Panc1 (cell line): Measurements from ENCODE around the gene COL4A2. TPM values are rescaled to one million over a fixed set of nuclear protein-coding genes. Genes with fewer than 3 reads are reported as not detected.

Experiments used
- ATAC-seq: fragments of 200-7000 bp; cut with Tn5 transposase; 2 replicates; pipeline ENCODE4 v1.9.1; 2020; ENCODE audit warnings: mild to moderate bottlenecking, moderate library complexity
- BruUV-seq: library from RNA; stranded (reverse); fragments of 400-500 nt; replicated peaks from 2 replicates; lab custom pipeline; 2021; lab: Mats Ljungman, UMichigan
- CTCF ChIA-PET: fragments of 300-600 bp; sonication (Branson Sonifier 250); formaldehyde crosslinking; loops from one replicate; lab custom pipeline; 2022; ENCODE audit warnings: antibody characterized with exemption; lab: Charles Lee
- POLR2A ChIA-PET: fragments of 300-600 bp; sonication (Branson Sonifier 250); formaldehyde crosslinking; loops from one replicate; lab custom pipeline; 2022; ENCODE audit warnings: antibody characterized with exemption; lab: Charles Lee
- DNase-seq: peaks from one replicate; pipeline ENCODE4 v3.0.0-alpha.2; 2010; ENCODE audit warnings: low read depth, low spot score
- H3K27ac ChIP-seq: 2 replicates; pipeline ENCODE4 v1.5.1; 2011; ENCODE audit warnings: mild to moderate bottlenecking, low read length, inconsistent platforms
- H3K27me3 ChIP-seq: fragments of 200-500 bp; sonication (Bioruptor generic); 2 replicates; pipeline ENCODE4 v1.6.0; 2014; ENCODE audit warnings: low read length, inconsistent platforms; ENCODE audit not compliant: control insufficient read depth, insufficient read depth
- H3K36me3 ChIP-seq: fragments of 200-500 bp; sonication (Bioruptor generic); 2 replicates; pipeline ENCODE4 v1.5.1; 2014; ENCODE audit warnings: inconsistent platforms, mild to moderate bottlenecking, low read length, moderate library complexity; ENCODE audit not compliant: control insufficient read depth, insufficient read depth
- H3K4me1 ChIP-seq: 2 replicates; pipeline ENCODE4 v1.5.1; 2011; ENCODE audit warnings: inconsistent platforms, mild to moderate bottlenecking, low read length, moderate library complexity; ENCODE audit not compliant: control insufficient read depth, insufficient read depth
- H3K4me3 ChIP-seq, 2 experiments: 2 replicates each; pipeline ENCODE4 v1.5.1; 2011 to 2012; ENCODE audit warnings: low read depth in 2 of 2, low read length in 2 of 2, mild to moderate bottlenecking in 2 of 2, inconsistent platforms in 1 of 2, moderate library complexity in 1 of 2
- H3K9me3 ChIP-seq: fragments of 200-500 bp; sonication (Bioruptor generic); 2 replicates; pipeline ENCODE4 v1.5.1; 2014; ENCODE audit warnings: low read depth, mild to moderate bottlenecking, inconsistent platforms, low read length, moderate library complexity; ENCODE audit not compliant: control insufficient read depth, insufficient read depth
- CTCF ChIP-seq: fragments of 450-650 bp; IDR thresholded peaks from 2 replicates; pipeline ENCODE4 v1.5.1; 2017; ENCODE audit warnings: mild to moderate bottlenecking
- POLR2AphosphoS5 ChIP-seq: IDR thresholded peaks from 2 replicates; pipeline ENCODE4 v1.6.1; 2012; ENCODE audit warnings: mild to moderate bottlenecking, low read depth, low read length, moderate library complexity
- REST ChIP-seq, 2 experiments: IDR thresholded peaks; 2 replicates each; pipeline ENCODE4 v1.6.1; 2011 to 2012; ENCODE audit warnings: low read depth in 2 of 2, control low read depth in 1 of 2, low read length in 1 of 2, mild to moderate bottlenecking in 1 of 2, moderate library complexity in 1 of 2; ENCODE audit not compliant: insufficient read depth in 1 of 2
- SIN3A ChIP-seq: IDR thresholded peaks from 2 replicates; pipeline ENCODE4 v1.6.1; 2012; ENCODE audit warnings: low read depth, mild to moderate bottlenecking, low read length, moderate library complexity, borderline replicate concordance; ENCODE audit not compliant: insufficient read depth
- TCF7L2 ChIP-seq: IDR thresholded peaks from 2 replicates; pipeline ENCODE4 v1.6.1; 2011; ENCODE audit warnings: mild to moderate bottlenecking, low read depth, low read length, inconsistent platforms
- in situ Hi-C: cut with HindIII; loops from 2 replicates; pipeline ENCODE4 v1.10.0; 2016; ENCODE audit warnings: low sequenced_read_pairs, low pct_unique_long_range_greater_than_20kb
- intact Hi-C: fragments of 100-400 bp; cut with micrococcal nuclease; formaldehyde crosslinking; loops from one replicate; pipeline ENCODE4 v1.10.0; 2022; ENCODE audit not compliant: unreplicated experiment
- total RNA-seq: library from RNA; stranded (reverse); gene quantifications from one replicate; pipeline ENCODE4 v1.2.1, GENCODE V29; 2021; ENCODE audit not compliant: unreplicated experiment

COL4A2 gene
- total RNA-seq, 1 experiment from 2014 or later, result 3.0 TPM

GRCh38 chr13:110336108-110336507, 29.0 kb downstream of the COL4A2 start:
- Histone ChIP-seq H3K27me3 (no peaks in the 10 kb centered on the region), H3K4me1 (no peaks in the 10 kb centered on the region), H3K27ac (no peak overlapping the region), H3K9me3 (no peaks in the 10 kb centered on the region), H3K36me3 (no peaks in the 10 kb centered on the region), H3K4me3 (no peak overlapping the region)
- ATAC-seq (no peak), DNase-seq (no peak)
- BruUV-seq, result no TSS peak
- in situ Hi-C loops, result no loop called here
- CTCF ChIA-PET, result no interaction called here
- POLR2A ChIA-PET, result no interaction called here
- no peak for TF ChIP-seq POLR2AphosphoS5
- TF ChIP-seq TCF7L2, result no peak
- TF ChIP-seq REST (IDR thresholded peaks at IDR 0.05; ENCODE audit: insufficient read depth in 1 of 2, low read depth in 2 of 2, low read length in 1 of 2), result no peak
- no peak for TF ChIP-seq CTCF
- TF ChIP-seq SIN3A, result no peak
- intact Hi-C loops, result no loop called here

- ChIA-PET CTCF (no interaction called here), POLR2A (no interaction called here)
- TF ChIP-seq REST (IDR thresholded peaks at IDR 0.05; ENCODE audit: insufficient read depth in 1 of 2, low read depth in 2 of 2, low read length in 1 of 2) (no peak), TCF7L2 (no peak), SIN3A (no peak), CTCF (no peak), POLR2AphosphoS5 (no peak)
- no peak overlapping the region for H3K4me3 ChIP-seq
- no TSS peak for BruUV-seq
- H3K27me3 ChIP-seq, result no peaks in the 10 kb centered on the region
- H3K36me3 ChIP-seq, result no peaks in the 10 kb centered on the region
- in situ Hi-C loops (no loop called here), intact Hi-C loops (no loop called here)
- no peaks in the 10 kb centered on the region for H3K4me1 ChIP-seq
- no peak for DNase-seq
- no peak for ATAC-seq
- H3K27ac ChIP-seq, result no peak overlapping the region
- H3K9me3 ChIP-seq, result no peaks in the 10 kb centered on the region
Measured at GRCh38 chr13:110336681-110337080, 29.6 kb downstream of the COL4A2 start.
